Hepatocyte (in vitro differentiated cells): ENCODE data around the gene PTPRCAP. TPM values are rescaled to one million over a fixed set of nuclear protein-coding genes. Genes with fewer than 3 reads are reported as not detected.

ENCODE experiments used
- DNase-seq: peaks from one replicate; pipeline ENCODE4 v3.0.0-alpha.2; 2016; ENCODE audit warnings: low spot score
- H2AFZ ChIP-seq: fragments of 200-600 bp; sonication (generic); 2 replicates; pipeline ENCODE4 v1.6.0; 2016; ENCODE audit warnings: antibody characterized with exemption, mild to moderate bottlenecking
- H3K27ac ChIP-seq: fragments of 200-600 bp; sonication (generic); 2 replicates; pipeline ENCODE4 v1.5.1; 2016; ENCODE audit warnings: mild to moderate bottlenecking
- H3K27me3 ChIP-seq: fragments of 200-600 bp; sonication (generic); 2 replicates; pipeline ENCODE4 v1.6.1; 2016
- H3K36me3 ChIP-seq: fragments of 200-600 bp; sonication (generic); replicated peaks from 2 replicates; pipeline ENCODE4 v1.5.1; 2016; ENCODE audit warnings: low read depth; ENCODE audit not compliant: insufficient read depth
- H3K4me1 ChIP-seq: fragments of 200-600 bp; sonication (generic); 2 replicates; pipeline ENCODE4 v1.5.1; 2016; ENCODE audit warnings: mild to moderate bottlenecking, moderate library complexity; ENCODE audit not compliant: insufficient read depth
- H3K4me2 ChIP-seq: fragments of 200-600 bp; sonication (generic); 2 replicates; pipeline ENCODE4 v1.6.0; 2016
- H3K4me3 ChIP-seq: fragments of 200-600 bp; sonication (generic); 2 replicates; pipeline ENCODE4 v1.5.1; 2016; ENCODE audit warnings: mild to moderate bottlenecking
- H3K79me2 ChIP-seq: fragments of 200-600 bp; sonication (generic); 2 replicates; pipeline ENCODE4 v1.6.0; 2017; ENCODE audit warnings: mild to moderate bottlenecking
- H3K9me2 ChIP-seq: fragments of 200-600 bp; sonication (generic); replicated peaks from 2 replicates; pipeline ENCODE4 v1.6.0; 2017; ENCODE audit warnings: mild to moderate bottlenecking; ENCODE audit not compliant: insufficient read depth
- H3K9me3 ChIP-seq: fragments of 200-600 bp; sonication (generic); 2 replicates; pipeline ENCODE4 v1.5.1; 2016; ENCODE audit warnings: low read depth, mild to moderate bottlenecking
- H4K20me1 ChIP-seq: fragments of 200-600 bp; sonication (generic); 2 replicates; pipeline ENCODE4 v1.6.0; 2016; ENCODE audit warnings: mild to moderate bottlenecking; ENCODE audit not compliant: insufficient read depth, poor library complexity, severe bottlenecking
- EZH2 ChIP-seq: fragments of 200-600 bp; sonication (generic); IDR thresholded peaks from 2 replicates; pipeline ENCODE4 v1.6.1; 2016; ENCODE audit warnings: antibody characterized with exemption, mild to moderate bottlenecking, borderline replicate concordance
- EZH2phosphoT487 ChIP-seq: fragments of 200-600 bp; sonication (generic); IDR thresholded peaks from one replicate; pipeline ENCODE4 v1.6.1; 2018; ENCODE audit warnings: antibody characterized with exemption, mild to moderate bottlenecking, low read depth, moderate library complexity; ENCODE audit not compliant: unreplicated experiment, severe bottlenecking
- WGBS: methylation state at CpG from one replicate; pipeline ENCODE4 v1.1.6; 2016; ENCODE audit warnings: low lambda C conversion rate; ENCODE audit errors: missing lambda C conversion rate; 5-methylcytosine and 5-hydroxymethylcytosine counted together
- polyA plus RNA-seq: library from polyadenylated mRNA; unstranded; fragments of >200 nt; fragmentation: Nextera tagmentation; extraction: Ambion mirVana; gene quantifications from 2 replicates; pipeline ENCODE4 v1.2.1, GENCODE V29; 2016
- total RNA-seq: library from RNA; depleted of rRNA; stranded (reverse); fragments of >200 nt; gene quantifications from 2 replicates; pipeline ENCODE4 v1.2.3, GENCODE V29; 2014
- TF ChIP-seq, protein P1 (sequence below): fragments of 200-600 bp; sonication (generic); IDR thresholded peaks from 2 replicates; pipeline ENCODE4 v1.5.1; 2016; ENCODE audit warnings: antibody characterized with exemption, mild to moderate bottlenecking; ENCODE audit not compliant: poor library complexity

PTPRCAP gene
- total and polyA plus RNA-seq, 2 experiments from 2014 or later: 1.0 to 2.5 TPM

DNA sequence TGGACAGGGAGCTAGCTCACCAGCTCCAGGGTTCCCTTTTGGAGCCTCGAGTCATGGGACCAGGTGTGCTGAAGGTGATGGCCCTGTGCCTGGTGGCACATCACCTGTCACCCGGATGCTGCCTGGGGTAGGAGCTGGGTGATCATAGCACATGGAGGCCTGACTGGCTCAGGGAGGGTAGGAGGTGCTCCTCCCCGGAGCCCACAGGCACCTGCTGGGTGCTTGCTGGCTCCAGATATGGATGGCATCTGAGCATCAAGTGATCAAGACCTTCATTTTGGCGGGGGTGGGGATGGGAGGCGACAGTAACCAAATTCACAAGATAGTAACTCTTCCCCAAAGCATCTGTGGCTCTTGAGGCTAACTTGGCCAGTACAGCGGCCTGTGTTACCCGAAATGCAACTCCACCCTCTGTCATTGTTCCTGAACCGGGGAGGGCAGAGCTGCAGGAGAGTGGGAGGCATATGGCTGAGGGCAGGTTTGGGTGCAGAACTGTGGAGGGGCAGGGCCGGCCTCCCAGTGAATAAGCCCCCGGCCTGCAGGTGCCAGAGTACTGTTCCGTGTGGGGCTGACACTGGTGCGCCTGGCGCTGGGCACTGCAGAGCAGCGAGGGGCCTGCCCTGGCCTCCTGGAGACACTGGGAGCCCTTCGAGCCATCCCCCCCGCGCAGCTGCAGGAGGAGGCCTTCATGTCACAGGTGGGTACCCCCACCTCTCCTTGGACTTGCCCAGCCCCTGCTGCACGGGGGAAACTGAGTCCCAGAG is 28.9 kb downstream of the PTPRCAP start:
- no peak overlapping the region for H3K27ac ChIP-seq
- H2AFZ ChIP-seq: no peak overlapping the region
- no peaks in the 10 kb centered on the region for H3K79me2 ChIP-seq
- H3K27me3 ChIP-seq: no peaks in the 10 kb centered on the region
- no peaks in the 10 kb centered on the region for H3K9me3 ChIP-seq
- no peaks in the 10 kb centered on the region for H3K36me3 ChIP-seq
- TF ChIP-seq, protein P1, sequence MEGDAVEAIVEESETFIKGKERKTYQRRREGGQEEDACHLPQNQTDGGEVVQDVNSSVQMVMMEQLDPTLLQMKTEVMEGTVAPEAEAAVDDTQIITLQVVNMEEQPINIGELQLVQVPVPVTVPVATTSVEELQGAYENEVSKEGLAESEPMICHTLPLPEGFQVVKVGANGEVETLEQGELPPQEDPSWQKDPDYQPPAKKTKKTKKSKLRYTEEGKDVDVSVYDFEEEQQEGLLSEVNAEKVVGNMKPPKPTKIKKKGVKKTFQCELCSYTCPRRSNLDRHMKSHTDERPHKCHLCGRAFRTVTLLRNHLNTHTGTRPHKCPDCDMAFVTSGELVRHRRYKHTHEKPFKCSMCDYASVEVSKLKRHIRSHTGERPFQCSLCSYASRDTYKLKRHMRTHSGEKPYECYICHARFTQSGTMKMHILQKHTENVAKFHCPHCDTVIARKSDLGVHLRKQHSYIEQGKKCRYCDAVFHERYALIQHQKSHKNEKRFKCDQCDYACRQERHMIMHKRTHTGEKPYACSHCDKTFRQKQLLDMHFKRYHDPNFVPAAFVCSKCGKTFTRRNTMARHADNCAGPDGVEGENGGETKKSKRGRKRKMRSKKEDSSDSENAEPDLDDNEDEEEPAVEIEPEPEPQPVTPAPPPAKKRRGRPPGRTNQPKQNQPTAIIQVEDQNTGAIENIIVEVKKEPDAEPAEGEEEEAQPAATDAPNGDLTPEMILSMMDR: no peak
- TF ChIP-seq EZH2 (no peak), EZH2phosphoT487 (no peak)
- no peaks in the 10 kb centered on the region for H3K4me1 ChIP-seq
- no peak overlapping the region for H3K4me3 ChIP-seq
- H3K4me2 ChIP-seq: no peak overlapping the region
- no peaks in the 10 kb centered on the region for H4K20me1 ChIP-seq
- no peak for DNase-seq
- WGBS: 88% methylated on average over 18 of the region's 18 CpGs
- H3K9me2 ChIP-seq: no peaks in the 10 kb centered on the region

- Histone ChIP-seq H3K4me2 (no peak overlapping the region), H3K9me2 (no peaks in the 10 kb centered on the region), H3K27me3 (no peaks in the 10 kb centered on the region), H2AFZ (no peak overlapping the region), H4K20me1 (no peaks in the 10 kb centered on the region), H3K36me3 (no peaks in the 10 kb centered on the region), H3K79me2 (no peaks in the 10 kb centered on the region), H3K4me1 (no peaks in the 10 kb centered on the region), H3K4me3 (no peak overlapping the region), H3K27ac (no peak overlapping the region), H3K9me3 (no peaks in the 10 kb centered on the region)
- DNase-seq: no peak
- WGBS: 78% methylated on average over 12 of the region's 12 CpGs
- no peak for TF ChIP-seq EZH2phosphoT487
- TF ChIP-seq, protein P1: no peak
- no peak for TF ChIP-seq EZH2
Observed at GRCh38 chr11:67407688-67408163, 29.8 kb downstream of the PTPRCAP start.

DNA sequence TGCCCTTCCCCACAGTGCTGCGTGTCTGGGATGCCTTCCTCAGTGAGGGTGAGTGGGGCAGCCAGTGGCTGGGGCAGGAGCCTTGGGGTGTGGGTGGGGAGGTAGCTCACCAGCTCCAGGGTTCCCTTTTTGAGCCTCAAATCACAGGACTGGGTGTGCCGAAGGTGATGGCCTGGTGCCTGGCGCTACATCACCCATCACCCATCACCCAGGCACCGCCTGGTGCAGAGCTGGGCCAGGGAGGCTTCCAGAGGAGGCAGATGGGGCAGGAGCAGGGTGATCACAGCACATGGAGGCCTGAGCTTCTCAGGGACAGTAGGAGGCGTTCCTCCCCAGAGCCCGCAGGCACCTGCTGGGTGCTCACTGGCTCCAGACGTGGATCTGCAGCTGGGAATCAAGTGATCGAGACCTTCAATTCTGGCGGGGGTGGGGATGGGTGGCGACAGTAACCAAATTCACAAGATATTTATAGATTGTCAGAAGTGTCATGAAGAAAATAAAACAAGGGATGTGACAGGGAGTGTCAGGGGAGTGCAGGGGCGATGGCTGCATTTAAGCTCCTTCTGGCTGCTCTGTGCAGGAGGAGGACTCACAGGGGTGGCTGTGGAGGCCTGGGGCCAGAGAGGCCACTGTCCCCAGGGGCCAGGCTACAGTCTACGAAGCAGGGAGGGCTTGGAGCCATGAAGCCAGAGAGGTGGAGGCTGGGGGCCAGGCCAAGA is 30.4 kb downstream of the PTPRCAP start:
- WGBS: 70% methylated on average over 12 of the region's 12 CpGs
- H2AFZ ChIP-seq: no peak overlapping the region
- no peaks in the 10 kb centered on the region for H3K9me3 ChIP-seq
- H3K79me2 ChIP-seq: no peaks in the 10 kb centered on the region
- no peak overlapping the region for H3K4me3 ChIP-seq
- no peaks in the 10 kb centered on the region for H3K27me3 ChIP-seq
- no peak overlapping the region for H3K4me2 ChIP-seq
- no peaks in the 10 kb centered on the region for H3K9me2 ChIP-seq
- H3K36me3 ChIP-seq: no peaks in the 10 kb centered on the region
- TF ChIP-seq EZH2 (no peak), EZH2phosphoT487 (no peak)
- TF ChIP-seq, protein P1: no peak
- H3K4me1 ChIP-seq: peaks cover 4% of the 10 kb centered on the region
- no peak for DNase-seq
- H3K27ac ChIP-seq: no peak overlapping the region
- H4K20me1 ChIP-seq: no peaks in the 10 kb centered on the region
